GM04504 (cell line): ENCODE measurements around the gene ITGA11.

ENCODE experiments used
- DNase-seq: peaks from one replicate; pipeline ENCODE4 v3.0.0-alpha.2; 2012; ENCODE audit warnings: low read depth

Gene ITGA11

GRCh38 chr15:68389041-68389930 lies 42.7 kb downstream of the ITGA11 start:
- DNase-seq, result no peak

GRCh38 chr15:68387381-68388143 lies 44.4 kb downstream of the ITGA11 start:
- no peak for DNase-seq

GRCh38 chr15:68386587-68387288 lies 45.2 kb downstream of the ITGA11 start:
- no peak for DNase-seq

GRCh38 chr15:68385671-68386586 lies 46.0 kb downstream of the ITGA11 start:
- DNase-seq, result no peak

- DNase-seq, result no peak
Measured at GRCh38 chr15:68385240-68385561, 46.8 kb downstream of the ITGA11 start.

- peak; percentile 96 for DNase-seq
Measured at GRCh38 chr15:68384451-68385239, 47.3 kb downstream of the ITGA11 start.

GRCh38 chr15:68383161-68384074 lies 48.5 kb downstream of the ITGA11 start:
- DNase-seq, result no peak

- no peak for DNase-seq
Measured at GRCh38 chr15:68382286-68383007, 49.5 kb downstream of the ITGA11 start.

GRCh38 chr15:68380456-68380855 lies 51.5 kb downstream of the ITGA11 start:
- no peak for DNase-seq

- DNase-seq, result no peak
Measured at GRCh38 chr15:68379759-68380290, 52.1 kb downstream of the ITGA11 start.

GRCh38 chr15:68379058-68379758 lies 52.8 kb downstream of the ITGA11 start:
- no peak for DNase-seq

GRCh38 chr15:68378595-68378994 lies 53.4 kb downstream of the ITGA11 start:
- no peak for DNase-seq

GRCh38 chr15:68377766-68378165 lies 54.2 kb downstream of the ITGA11 start:
- no peak for DNase-seq

GRCh38 chr15:68376447-68377060 lies 55.4 kb downstream of the ITGA11 start:
- DNase-seq, result no peak

GRCh38 chr15:68375716-68376220 lies 56.2 kb downstream of the ITGA11 start:
- no peak for DNase-seq

- DNase-seq, result no peak
Measured at GRCh38 chr15:68375191-68375631, 56.8 kb downstream of the ITGA11 start.

GRCh38 chr15:68374168-68374745 lies 57.7 kb downstream of the ITGA11 start:
- no peak for DNase-seq
